Psoas muscle (tissue), 8 donors: ENCODE results near the gene SLC22A8. TPM values are rescaled to one million over a fixed set of nuclear protein-coding genes. Genes with fewer than 3 reads are reported as not detected.

ENCODE experiments used
- ATAC-seq, 4 donors: fragments of 200-7000 bp; cut with Tn5 transposase; one replicate each; pipeline ENCODE4 v1.9.1; 2020; ENCODE audit warnings: moderate library complexity in 3 of 4, mild to moderate bottlenecking in 2 of 4
- DNase-seq, 2 donors: peaks; one replicate each; pipeline ENCODE4 v3.0.0-alpha.2; 2020
- H3K27ac ChIP-seq: fragments of 200-600 bp; one replicate; pipeline ENCODE4 v1.8.0; 2022
- H3K27me3 ChIP-seq, 3 donors: fragments of 200-600 bp in 1 of 3; one replicate each; pipeline versions ENCODE4 v1.6.1 to v1.8.0; 2013 to 2022; ENCODE audit warnings: low read length in 2 of 3, mild to moderate bottlenecking in 2 of 3, moderate library complexity in 1 of 3; ENCODE audit not compliant: insufficient read depth in 3 of 3
- H3K36me3 ChIP-seq, 2 donors: fragments of 200-600 bp in 1 of 2; one replicate each; pipeline versions ENCODE4 v1.6.1 to v1.8.0; 2013 to 2022; ENCODE audit warnings: low read depth in 1 of 2, mild to moderate bottlenecking in 1 of 2, moderate library complexity in 1 of 2; ENCODE audit not compliant: insufficient read depth in 1 of 2
- H3K4me1 ChIP-seq: fragments of 200-600 bp; one replicate; pipeline ENCODE4 v1.8.0; 2022
- H3K4me3 ChIP-seq: fragments of 200-600 bp; one replicate; pipeline ENCODE4 v1.8.0; 2022; ENCODE audit warnings: mild to moderate bottlenecking
- H3K9me3 ChIP-seq: fragments of 200-600 bp; one replicate; pipeline ENCODE4 v1.8.0; 2022
- WGBS, 3 donors: extraction: QIAGEN DNeasy Blood & Tissue Kit; methylation state at CpG; one replicate each; pipeline versions ENCODE4 v1.1.6 to v1.1.7; 2013; 5-methylcytosine and 5-hydroxymethylcytosine counted together
- intact Hi-C, 2 donors: fragments of 100-400 bp; cut with DNase I; formaldehyde crosslinking; loops; one replicate each; pipeline versions ENCODE4 v1.11.0 to v1.14.2; 2022
- polyA plus RNA-seq, 3 donors: library from polyadenylated mRNA; stranded (reverse); fragments of 200-250 nt; gene quantifications; one replicate each; pipeline ENCODE4 v1.2.3, GENCODE V29; 2013
- total RNA-seq, 4 donors: library from RNA; stranded (reverse); fragmentation: NEBNext Ultra II Directional in 2 of 4; extraction: Animal tissue kit (Norgen Biotek cat#: 25700) in 2 of 4; gene quantifications; one replicate each; pipeline versions ENCODE4 v1.2.1 to v1.2.4, GENCODE V29; 2021 to 2023
- TF ChIP-seq, protein P1 (sequence below): fragments of 200-600 bp; IDR thresholded peaks from one replicate; pipeline ENCODE4 v1.8.0; 2022; ENCODE audit warnings: antibody characterized with exemption
- donor health status: healthy with polysubstance abuse.
- donor health status: DM: no; HTN: no; CAD: no; lungs with moderate emphysema.
- donor health status: Bipolar disorder and iron deficiency.
- donor health status: healthy.
- donor health status: DM: yes; HTN: yes; CAD: no.
- donor health status: DM: no; HTN: no; CAD: no.
- donor health status: DM: no; HTN: no; CAD: no.
- donor health status: DM: yes; HTN: yes; CAD: no.

The SLC22A8 gene
- total and polyA plus RNA-seq, 7 donors, result not detected

DNA sequence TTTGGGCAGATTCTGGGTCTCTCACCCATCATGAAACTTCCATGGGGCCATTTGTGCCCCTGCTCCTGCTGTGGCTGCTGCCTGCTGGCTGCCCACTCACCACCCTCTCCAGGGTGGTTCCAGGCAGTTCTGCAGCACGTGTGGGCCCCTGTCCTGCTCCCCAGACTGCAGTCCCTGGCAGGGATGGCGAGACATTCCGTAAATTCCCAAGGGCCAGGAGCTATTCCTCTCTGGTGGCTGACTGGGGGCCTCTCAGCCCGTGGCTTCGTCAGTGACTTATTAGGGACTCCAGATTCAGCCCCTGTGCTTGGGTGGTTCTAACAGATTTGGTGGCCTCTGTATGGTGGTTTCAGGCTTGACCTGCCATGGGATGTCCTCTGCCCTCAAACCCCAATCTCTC, 3.9 kb upstream of the SLC22A8 start:
- Histone ChIP-seq H3K4me1 (no peaks in the 10 kb centered on the region), H3K4me3 (no peak overlapping the region), H3K36me3 (no peaks in the 10 kb centered on the region), H3K9me3 (no peaks in the 10 kb centered on the region), H3K27ac (no peak overlapping the region), H3K27me3 (peaks cover 0 to 11% (median 3%) of the 10 kb centered on the region in 3 donors)
- TF ChIP-seq, protein P1, sequence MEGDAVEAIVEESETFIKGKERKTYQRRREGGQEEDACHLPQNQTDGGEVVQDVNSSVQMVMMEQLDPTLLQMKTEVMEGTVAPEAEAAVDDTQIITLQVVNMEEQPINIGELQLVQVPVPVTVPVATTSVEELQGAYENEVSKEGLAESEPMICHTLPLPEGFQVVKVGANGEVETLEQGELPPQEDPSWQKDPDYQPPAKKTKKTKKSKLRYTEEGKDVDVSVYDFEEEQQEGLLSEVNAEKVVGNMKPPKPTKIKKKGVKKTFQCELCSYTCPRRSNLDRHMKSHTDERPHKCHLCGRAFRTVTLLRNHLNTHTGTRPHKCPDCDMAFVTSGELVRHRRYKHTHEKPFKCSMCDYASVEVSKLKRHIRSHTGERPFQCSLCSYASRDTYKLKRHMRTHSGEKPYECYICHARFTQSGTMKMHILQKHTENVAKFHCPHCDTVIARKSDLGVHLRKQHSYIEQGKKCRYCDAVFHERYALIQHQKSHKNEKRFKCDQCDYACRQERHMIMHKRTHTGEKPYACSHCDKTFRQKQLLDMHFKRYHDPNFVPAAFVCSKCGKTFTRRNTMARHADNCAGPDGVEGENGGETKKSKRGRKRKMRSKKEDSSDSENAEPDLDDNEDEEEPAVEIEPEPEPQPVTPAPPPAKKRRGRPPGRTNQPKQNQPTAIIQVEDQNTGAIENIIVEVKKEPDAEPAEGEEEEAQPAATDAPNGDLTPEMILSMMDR, result no peak
- ATAC-seq, result no peak
- WGBS, 3 donors, result 70 to 80% (median 71%) methylated on average over 5 of the region's 5 CpGs
- intact Hi-C loops, result no loop called here
- no peak for DNase-seq

DNA sequence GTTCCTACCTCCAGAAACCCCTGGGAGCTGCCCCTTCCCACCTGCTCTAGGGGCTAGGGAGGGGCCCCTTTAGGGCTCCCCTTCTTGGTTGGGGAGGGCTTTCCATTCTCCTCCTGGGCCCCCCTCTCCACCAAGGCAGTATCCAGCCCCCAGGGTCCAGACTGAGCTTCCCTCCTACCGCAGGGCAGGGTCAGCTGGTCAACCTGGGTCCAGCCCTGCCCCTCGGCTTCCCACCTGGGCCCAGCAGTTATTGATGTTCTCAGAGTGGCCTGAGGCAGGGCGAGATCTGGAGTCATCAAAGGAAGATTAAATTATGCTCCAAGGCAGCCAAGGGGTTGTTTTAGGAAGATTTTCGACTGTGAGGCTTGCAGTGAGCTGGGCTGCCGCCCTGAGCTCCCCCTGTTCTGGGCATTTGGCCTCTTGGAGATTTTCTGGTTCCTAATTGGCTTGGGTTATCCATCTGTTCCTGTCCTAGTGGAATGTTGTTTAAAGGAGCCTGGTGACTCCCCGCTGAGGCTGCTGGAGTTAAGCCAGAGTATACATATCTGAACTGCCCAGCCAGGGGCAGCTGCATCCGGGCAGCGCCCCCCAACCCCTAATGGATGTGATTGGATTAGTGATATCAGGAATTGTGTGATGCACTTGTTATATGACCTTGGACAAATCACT, 1.8 kb upstream of the SLC22A8 start:
- intact Hi-C loops, result no loop called here
- ATAC-seq, result no peak
- H3K4me1 ChIP-seq, result no peaks in the 10 kb centered on the region

DNA sequence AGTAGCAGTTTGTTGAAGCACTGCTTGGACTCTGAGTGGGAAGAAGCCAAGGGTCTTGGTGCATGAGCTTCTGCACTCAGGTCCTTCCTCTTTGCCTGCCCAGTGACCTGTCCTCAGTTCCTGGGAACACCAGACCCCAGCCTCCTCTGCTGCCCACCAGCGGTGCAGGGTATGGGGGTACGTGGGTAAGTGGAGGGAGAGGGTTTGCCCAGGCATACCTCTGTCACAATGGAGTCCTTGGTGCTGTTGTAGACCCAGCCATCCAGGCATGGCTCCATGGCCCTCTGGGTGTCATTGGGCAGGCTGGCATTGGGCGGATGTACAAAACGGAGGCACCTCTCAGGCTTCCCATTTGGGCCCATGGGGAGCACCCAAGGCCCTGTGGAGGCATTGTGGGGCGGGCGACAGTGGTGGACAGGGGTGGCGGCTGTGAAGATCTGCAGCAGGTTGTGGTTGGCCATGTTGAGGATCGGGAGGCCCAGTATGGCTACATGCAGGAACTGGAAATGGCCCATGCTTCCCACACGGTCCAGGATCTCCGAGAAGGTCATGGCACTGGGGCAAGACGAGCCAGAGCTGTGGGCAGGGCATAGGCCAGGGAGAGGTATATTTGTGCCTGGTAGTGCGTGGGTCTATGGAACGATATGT, 1.1 kb downstream of the SLC22A8 start:
- no peak overlapping the region for H3K27ac ChIP-seq
- no peaks in the 10 kb centered on the region for H3K9me3 ChIP-seq
- intact Hi-C loops, result no loop called here
- TF ChIP-seq, protein P1, result no peak
- no peaks in the 10 kb centered on the region for H3K36me3 ChIP-seq
- DNase-seq (no peak), ATAC-seq (no peak)
- peaks cover 0 to 5% (median 1%) of the 10 kb centered on the region in 3 donors for H3K27me3 ChIP-seq
- H3K4me3 ChIP-seq, result no peak overlapping the region
- H3K4me1 ChIP-seq, result no peaks in the 10 kb centered on the region
- WGBS, 3 donors, result 91 to 95% (median 93%) methylated on average over 13 of the region's 13 CpGs

More for the DNA sequence above, 1.8 kb upstream of the SLC22A8 start:
- no peaks in the 10 kb centered on the region for H3K36me3 ChIP-seq
- H3K27ac ChIP-seq, result no peak overlapping the region
- H3K4me3 ChIP-seq, result no peak overlapping the region
- WGBS, 3 donors, result 28 to 40% (median 31%) methylated on average over 8 of the region's 8 CpGs
- H3K27me3 ChIP-seq, result peaks cover 0 to 11% (median 3%) of the 10 kb centered on the region in 3 donors
- DNase-seq, result no peak
- TF ChIP-seq, protein P1, result no peak
- no peaks in the 10 kb centered on the region for H3K9me3 ChIP-seq

DNA sequence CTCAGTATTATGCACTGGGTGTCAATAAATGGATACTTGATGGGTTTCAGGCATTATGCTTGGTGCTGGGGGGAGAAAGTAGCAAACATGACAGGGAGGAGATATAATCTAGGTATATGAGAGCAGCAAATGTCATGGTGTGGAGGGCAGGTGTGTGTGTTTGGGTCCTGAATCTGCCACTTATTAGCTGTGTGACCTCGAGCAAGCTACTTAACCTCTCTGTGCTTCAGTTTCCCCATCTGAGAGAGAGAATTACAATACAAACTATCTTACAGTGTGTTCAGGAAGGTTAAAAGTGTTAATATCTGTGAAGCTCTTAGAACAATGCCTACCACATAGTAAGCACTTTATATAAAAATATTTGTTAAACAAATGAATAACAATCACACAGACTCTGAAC, 2.8 kb downstream of the SLC22A8 start:
- DNase-seq, result no peak
- TF ChIP-seq, protein P1, result no peak
- H3K36me3 ChIP-seq, result no peaks in the 10 kb centered on the region
- H3K27me3 ChIP-seq, result peaks cover 0 to 5% (median 0%) of the 10 kb centered on the region in 3 donors
- no peaks in the 10 kb centered on the region for H3K4me1 ChIP-seq
- no peak overlapping the region for H3K4me3 ChIP-seq
- ATAC-seq, result no peak
- no peak overlapping the region for H3K27ac ChIP-seq
- H3K9me3 ChIP-seq, result no peaks in the 10 kb centered on the region
- WGBS, 3 donors, result 88 to 97% (median 89%) methylated on average over 1 of the region's 1 CpG
- intact Hi-C loops, result no loop called here
